CD14-positive monocyte (primary cell): ENCODE measurements around the gene GPD2. TPM values are rescaled to one million over a fixed set of nuclear protein-coding genes. Genes with fewer than 3 reads are reported as not detected.

ENCODE experiments used
- DNase-seq, 3 donors: peaks; one replicate each; pipeline ENCODE4 v3.0.0-alpha.2; 2011 to 2022
- H2AFZ ChIP-seq: 2 replicates; pipeline ENCODE4 v1.6.0; 2012; ENCODE audit warnings: mild to moderate bottlenecking, low read depth, low read length, inconsistent platforms; ENCODE audit not compliant: insufficient read depth, poor library complexity, severe bottlenecking
- H3K27ac ChIP-seq, 2 donors: 1 replicate in 1 of 2; 2 replicates in 1 of 2; pipeline ENCODE4 v1.5.1; 2012 to 2013; ENCODE audit warnings: low read length in 2 of 2, control low read depth in 1 of 2, inconsistent platforms in 1 of 2, low read depth in 1 of 2, mild to moderate bottlenecking in 1 of 2
- H3K27me3 ChIP-seq, 2 donors: one replicate each; pipeline versions ENCODE4 v1.6.0 to v1.6.1; 2011 to 2013; ENCODE audit warnings: low read length in 2 of 2; ENCODE audit not compliant: control insufficient read depth in 2 of 2, insufficient read depth in 2 of 2
- H3K36me3 ChIP-seq, 2 donors: replicated peaks in 1 of 2; 1 replicate in 1 of 2; 2 replicates in 1 of 2; pipeline versions ENCODE4 v1.5.1 to v1.6.1; 2012 to 2013; ENCODE audit warnings: low read length in 2 of 2, control low read depth in 1 of 2, inconsistent platforms in 1 of 2, mild to moderate bottlenecking in 1 of 2; ENCODE audit not compliant: insufficient read depth in 2 of 2, control insufficient read depth in 1 of 2
- H3K4me1 ChIP-seq, 2 donors: 1 replicate in 1 of 2; 2 replicates in 1 of 2; pipeline versions ENCODE4 v1.5.1 to v1.6.1; 2012 to 2013; ENCODE audit warnings: low read length in 2 of 2, control low read depth in 1 of 2, inconsistent platforms in 1 of 2, mild to moderate bottlenecking in 1 of 2, moderate library complexity in 1 of 2; ENCODE audit not compliant: insufficient read depth in 2 of 2, control insufficient read depth in 1 of 2
- H3K4me2 ChIP-seq: replicated peaks from 2 replicates; pipeline ENCODE3; 2012; ENCODE audit warnings: low read length, moderate library complexity, mild to moderate bottlenecking; ENCODE audit not compliant: poor library complexity, severe bottlenecking; ENCODE audit errors: extremely low read depth
- H3K4me3 ChIP-seq, 3 experiments: fragments of 200-600 bp in 1 of 3; sonication (generic) in 1 of 3; replicated peaks in 1 of 3; 1 replicate in 2 of 3; 2 replicates in 1 of 3; pipeline ENCODE4 v1.5.1; 2011 to 2013; ENCODE audit warnings: low read length in 3 of 3, mild to moderate bottlenecking in 3 of 3, control low read depth in 2 of 3, low read depth in 2 of 3, inconsistent platforms in 1 of 3, moderate library complexity in 1 of 3
- H3K79me2 ChIP-seq: 2 replicates; pipeline ENCODE4 v1.6.0; 2012; ENCODE audit warnings: mild to moderate bottlenecking, control low read depth, inconsistent platforms, low read length, moderate library complexity; ENCODE audit not compliant: insufficient read depth
- H3K9ac ChIP-seq: 2 replicates; pipeline ENCODE4 v1.6.0; 2017; ENCODE audit warnings: low read length, mild to moderate bottlenecking; ENCODE audit not compliant: insufficient read depth, poor library complexity, severe bottlenecking
- H3K9me3 ChIP-seq, 2 donors: replicated peaks in 1 of 2; 1 replicate in 1 of 2; 2 replicates in 1 of 2; pipeline versions ENCODE4 v1.5.1 to v1.6.1; 2012 to 2013; ENCODE audit warnings: low read length in 2 of 2, control low read depth in 1 of 2; ENCODE audit not compliant: control insufficient read depth in 1 of 2, insufficient read depth in 1 of 2
- H4K20me1 ChIP-seq: 2 replicates; pipeline ENCODE4 v1.6.0; 2012; ENCODE audit warnings: mild to moderate bottlenecking, low read length, control low read depth, moderate library complexity; ENCODE audit not compliant: insufficient read depth
- H3K27ac Mint-ChIP-seq, 7 donors: one replicate each; pipeline ENCODE4 v1.8.0; 2020; ENCODE audit warnings: mild to moderate bottlenecking in 7 of 7, mixed read lengths in 7 of 7, moderate library complexity in 6 of 7, inconsistent platforms in 2 of 7
- H3K27me3 Mint-ChIP-seq, 3 donors: one replicate each; pipeline ENCODE4 v1.8.0; 2021 to 2022; ENCODE audit warnings: low read depth in 3 of 3, mild to moderate bottlenecking in 3 of 3, mixed read lengths in 3 of 3, moderate library complexity in 3 of 3, inconsistent platforms in 1 of 3
- H3K36me3 Mint-ChIP-seq, 2 donors: one replicate each; pipeline ENCODE4 v1.8.0; 2020; ENCODE audit warnings: mixed read lengths in 2 of 2, inconsistent platforms in 1 of 2, mild to moderate bottlenecking in 1 of 2
- H3K4me1 Mint-ChIP-seq: one replicate; pipeline ENCODE4 v1.8.0; 2020; ENCODE audit warnings: mild to moderate bottlenecking, mixed read lengths
- H3K4me3 Mint-ChIP-seq, 2 donors: one replicate each; pipeline ENCODE4 v1.8.0; 2020; ENCODE audit warnings: mild to moderate bottlenecking in 2 of 2, mixed read lengths in 2 of 2, moderate library complexity in 1 of 2
- H3K9me3 Mint-ChIP-seq, 7 donors: one replicate each; pipeline ENCODE4 v1.8.0; 2020 to 2022; ENCODE audit warnings: mixed read lengths in 7 of 7, mild to moderate bottlenecking in 6 of 7, moderate library complexity in 6 of 7, inconsistent platforms in 2 of 7
- WGBS: methylation state at CpG from one replicate; pipeline ENCODE4 v1.1.5; 2013; ENCODE audit warnings: missing lambda C conversion rate; ENCODE audit not compliant: insufficient coverage; 5-methylcytosine and 5-hydroxymethylcytosine counted together
- intact Hi-C, 2 donors: fragments of 100-400 bp; cut with micrococcal nuclease; formaldehyde crosslinking; loops; one replicate each; pipeline versions ENCODE4 v1.15.0 to v1.15.1; 2023
- polyA plus RNA-seq, 3 donors: library from polyadenylated mRNA; depleted of rRNA in 1 of 3; unstranded in 2 of 3; stranded (reverse) in 1 of 3; fragments of 300-500 nt in 2 of 3; fragments of >200 nt in 1 of 3; fragmentation: Illumina TruSeq in 2 of 3; gene quantifications; 1 replicate in 2 of 3; 2 replicates in 1 of 3; pipeline ENCODE4 v1.2.3, GENCODE V29; 2012 to 2021
- TF ChIP-seq, protein P1 (sequence below): fragments of 200-600 bp; IDR thresholded peaks from one replicate; pipeline ENCODE4 v1.8.0; 2022; ENCODE audit warnings: antibody characterized with exemption, mild to moderate bottlenecking

GPD2 gene
- polyA plus RNA-seq, 3 donors, result 13.4 to 17.1 (median 14.5) TPM

DNA sequence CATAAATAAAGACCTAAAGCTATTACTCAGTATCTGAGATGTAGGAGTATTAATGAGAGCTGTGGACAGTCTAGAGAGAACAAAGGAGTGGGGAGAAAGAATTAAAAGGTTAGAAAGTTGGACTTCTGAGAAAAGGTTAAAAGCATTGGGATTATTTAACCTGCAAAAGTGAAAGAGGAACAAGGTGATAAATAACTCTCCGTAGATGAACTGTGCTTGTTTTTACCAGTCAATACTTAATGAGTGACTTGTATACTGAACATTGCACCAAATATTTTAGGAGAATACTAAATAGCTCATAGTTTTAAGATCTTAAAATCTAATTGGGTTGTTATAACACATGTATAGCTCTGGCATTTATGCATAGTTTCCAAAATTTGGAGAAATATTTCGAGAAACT is 137.5 kb downstream of the GPD2 start:
- Histone ChIP-seq H3K79me2 (no peaks in the 10 kb centered on the region), H2AFZ (no peak overlapping the region), H3K9me3 (no peaks in the 10 kb centered on the region), H3K27ac (peak overlapping the region in 1 of 2 donors; percentile 11), H3K4me1 (no peaks in the 10 kb centered on the region), H3K27me3 (no peaks in the 10 kb centered on the region), H3K4me2 (no peak overlapping the region), H3K36me3 (peaks cover 74 to 100% of the 10 kb centered on the region in 2 donors), H3K4me3 (no peak overlapping the region), H3K9ac (no peak overlapping the region), H4K20me1 (no peaks in the 10 kb centered on the region)
- no CpG with 5 or more reads among the region's 2 CpGs for WGBS
- Mint-ChIP-seq H3K4me3 (no peak overlapping the region), H3K36me3 (peaks cover 74 to 91% of the 10 kb centered on the region in 2 donors), H3K27ac (peak overlapping the region in 3 of 7 donors; percentile 35 to 67 (median 59)), H3K27me3 (no peaks in the 10 kb centered on the region), H3K4me1 (peaks cover 9% of the 10 kb centered on the region), H3K9me3 (no peaks in the 10 kb centered on the region)
- DNase-seq, result no peak
- TF ChIP-seq, protein P1, sequence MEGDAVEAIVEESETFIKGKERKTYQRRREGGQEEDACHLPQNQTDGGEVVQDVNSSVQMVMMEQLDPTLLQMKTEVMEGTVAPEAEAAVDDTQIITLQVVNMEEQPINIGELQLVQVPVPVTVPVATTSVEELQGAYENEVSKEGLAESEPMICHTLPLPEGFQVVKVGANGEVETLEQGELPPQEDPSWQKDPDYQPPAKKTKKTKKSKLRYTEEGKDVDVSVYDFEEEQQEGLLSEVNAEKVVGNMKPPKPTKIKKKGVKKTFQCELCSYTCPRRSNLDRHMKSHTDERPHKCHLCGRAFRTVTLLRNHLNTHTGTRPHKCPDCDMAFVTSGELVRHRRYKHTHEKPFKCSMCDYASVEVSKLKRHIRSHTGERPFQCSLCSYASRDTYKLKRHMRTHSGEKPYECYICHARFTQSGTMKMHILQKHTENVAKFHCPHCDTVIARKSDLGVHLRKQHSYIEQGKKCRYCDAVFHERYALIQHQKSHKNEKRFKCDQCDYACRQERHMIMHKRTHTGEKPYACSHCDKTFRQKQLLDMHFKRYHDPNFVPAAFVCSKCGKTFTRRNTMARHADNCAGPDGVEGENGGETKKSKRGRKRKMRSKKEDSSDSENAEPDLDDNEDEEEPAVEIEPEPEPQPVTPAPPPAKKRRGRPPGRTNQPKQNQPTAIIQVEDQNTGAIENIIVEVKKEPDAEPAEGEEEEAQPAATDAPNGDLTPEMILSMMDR, result no peak
- intact Hi-C loops, result no loop called here

DNA sequence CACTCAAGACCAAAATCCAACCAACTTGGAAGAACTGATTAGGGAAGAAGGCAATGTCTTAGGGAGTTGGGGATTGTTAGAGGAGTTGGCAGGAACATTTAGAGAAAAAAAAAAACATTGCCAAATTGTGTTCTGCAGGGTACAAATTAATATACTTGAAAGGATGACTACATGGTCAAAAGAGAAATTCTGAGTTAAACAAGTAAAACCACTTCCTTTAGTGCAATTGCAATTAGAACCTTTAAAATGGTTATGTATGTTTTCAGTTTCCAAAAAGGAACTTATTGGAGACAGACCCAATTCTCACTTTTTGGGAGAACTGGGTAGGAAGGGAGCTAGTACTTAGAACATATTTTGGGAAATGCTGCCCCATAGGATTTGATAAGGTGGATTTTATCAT is 137.9 kb downstream of the GPD2 start:
- Histone ChIP-seq H3K27ac (peak overlapping the region in 1 of 2 donors; percentile 11), H3K9me3 (no peaks in the 10 kb centered on the region), H3K4me1 (no peaks in the 10 kb centered on the region), H3K9ac (no peak overlapping the region), H3K4me3 (no peak overlapping the region), H2AFZ (no peak overlapping the region), H3K36me3 (peaks cover 73 to 98% of the 10 kb centered on the region in 2 donors), H3K79me2 (no peaks in the 10 kb centered on the region), H3K4me2 (no peak overlapping the region), H3K27me3 (no peaks in the 10 kb centered on the region), H4K20me1 (no peaks in the 10 kb centered on the region)
- no peaks in the 10 kb centered on the region for H3K27me3 Mint-ChIP-seq
- peaks cover 9% of the 10 kb centered on the region for H3K4me1 Mint-ChIP-seq
- peak overlapping the region in 1 of 7 donors; percentile 67 for H3K27ac Mint-ChIP-seq
- H3K36me3 Mint-ChIP-seq, result peaks cover 73 to 90% of the 10 kb centered on the region in 2 donors
- TF ChIP-seq, protein P1, result no peak
- H3K4me3 Mint-ChIP-seq, result no peak overlapping the region
- intact Hi-C loops, result no loop called here
- no peak for DNase-seq
- H3K9me3 Mint-ChIP-seq, result no peaks in the 10 kb centered on the region
